D721Med (cell line): Measurements from ENCODE around the gene CLEC1A.

ENCODE experiments used
- DNase-seq: peaks from one replicate; pipeline ENCODE4 v3.0.0; 2011; ENCODE audit warnings: low spot score; ENCODE audit not compliant: insufficient read length
- FAIRE-seq: peaks from 2 replicates; lab custom pipeline; 2011; peaks lifted over from hg19 to GRCh38; lab: Jason Lieb, UNC
- TF ChIP-seq, protein P1 (sequence below): IDR thresholded peaks from 2 replicates; pipeline ENCODE4 v1.5.1; 2012; ENCODE audit warnings: mild to moderate bottlenecking, control low read depth; ENCODE audit not compliant: insufficient read depth; ENCODE audit errors: missing control alignments

The CLEC1A gene

DNA sequence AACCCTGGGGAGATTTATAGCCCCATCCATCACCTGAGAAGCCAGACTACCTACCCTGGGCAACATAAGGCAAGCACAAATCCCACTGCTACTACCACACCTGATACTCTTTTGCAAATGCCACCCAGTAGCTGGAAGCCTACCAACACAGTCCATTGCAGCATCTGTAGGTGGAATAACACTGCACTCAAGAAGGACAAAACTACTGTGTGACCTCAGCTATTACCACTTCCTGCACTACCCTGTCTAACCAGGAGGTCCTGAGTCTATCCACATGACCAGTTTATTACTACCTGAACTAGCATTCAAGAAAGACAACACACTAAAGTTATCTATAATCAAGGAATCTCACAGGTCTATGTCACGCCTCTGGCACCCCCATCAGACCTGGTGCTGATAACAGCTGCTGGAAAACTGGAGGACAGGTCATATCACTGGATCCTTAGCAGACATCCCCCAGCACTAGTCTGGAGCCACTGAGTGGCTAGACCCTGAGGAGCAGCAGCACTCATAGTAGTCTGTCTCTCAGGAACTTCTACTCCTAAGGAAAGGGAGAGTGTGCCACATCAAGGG lies 2.9 kb upstream of the CLEC1A start:
- FAIRE-seq (no peak), DNase-seq (no peak)
- TF ChIP-seq, protein P1, sequence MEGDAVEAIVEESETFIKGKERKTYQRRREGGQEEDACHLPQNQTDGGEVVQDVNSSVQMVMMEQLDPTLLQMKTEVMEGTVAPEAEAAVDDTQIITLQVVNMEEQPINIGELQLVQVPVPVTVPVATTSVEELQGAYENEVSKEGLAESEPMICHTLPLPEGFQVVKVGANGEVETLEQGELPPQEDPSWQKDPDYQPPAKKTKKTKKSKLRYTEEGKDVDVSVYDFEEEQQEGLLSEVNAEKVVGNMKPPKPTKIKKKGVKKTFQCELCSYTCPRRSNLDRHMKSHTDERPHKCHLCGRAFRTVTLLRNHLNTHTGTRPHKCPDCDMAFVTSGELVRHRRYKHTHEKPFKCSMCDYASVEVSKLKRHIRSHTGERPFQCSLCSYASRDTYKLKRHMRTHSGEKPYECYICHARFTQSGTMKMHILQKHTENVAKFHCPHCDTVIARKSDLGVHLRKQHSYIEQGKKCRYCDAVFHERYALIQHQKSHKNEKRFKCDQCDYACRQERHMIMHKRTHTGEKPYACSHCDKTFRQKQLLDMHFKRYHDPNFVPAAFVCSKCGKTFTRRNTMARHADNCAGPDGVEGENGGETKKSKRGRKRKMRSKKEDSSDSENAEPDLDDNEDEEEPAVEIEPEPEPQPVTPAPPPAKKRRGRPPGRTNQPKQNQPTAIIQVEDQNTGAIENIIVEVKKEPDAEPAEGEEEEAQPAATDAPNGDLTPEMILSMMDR = no peak

DNA sequence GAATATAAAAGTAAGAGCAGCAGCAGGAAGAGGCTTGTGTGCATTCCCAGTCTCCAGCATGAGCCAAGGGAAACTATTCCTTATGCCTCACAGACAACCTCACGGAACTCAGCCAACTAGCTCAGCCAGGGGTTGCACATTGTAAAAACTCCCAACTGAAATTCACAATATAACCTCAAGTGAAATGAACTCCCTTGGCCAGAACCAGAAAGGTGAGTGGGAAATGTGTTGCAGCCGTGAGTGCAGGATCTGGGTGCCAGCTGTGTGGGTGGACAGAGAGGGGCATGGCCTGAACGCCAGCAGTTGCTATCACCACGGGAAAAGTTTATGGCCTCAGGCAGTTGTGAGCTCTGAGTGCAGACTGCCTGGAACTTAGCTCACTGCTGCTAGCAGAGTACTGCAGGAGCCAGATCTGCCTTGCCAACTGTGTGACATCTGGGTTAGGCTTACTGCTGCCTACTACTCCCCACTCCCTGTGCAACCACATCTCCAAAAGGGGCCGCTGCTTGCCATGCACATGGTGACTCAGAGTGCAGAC lies 2.3 kb upstream of the CLEC1A start:
- TF ChIP-seq, protein P1 = no peak
- FAIRE-seq (no peak), DNase-seq (no peak)

GRCh38 chr12:10097521-10097920 lies 1.3 kb downstream of the CLEC1A start:
- no peak for DNase-seq
- FAIRE-seq = no peak
- TF ChIP-seq, protein P1 = no peak

DNA sequence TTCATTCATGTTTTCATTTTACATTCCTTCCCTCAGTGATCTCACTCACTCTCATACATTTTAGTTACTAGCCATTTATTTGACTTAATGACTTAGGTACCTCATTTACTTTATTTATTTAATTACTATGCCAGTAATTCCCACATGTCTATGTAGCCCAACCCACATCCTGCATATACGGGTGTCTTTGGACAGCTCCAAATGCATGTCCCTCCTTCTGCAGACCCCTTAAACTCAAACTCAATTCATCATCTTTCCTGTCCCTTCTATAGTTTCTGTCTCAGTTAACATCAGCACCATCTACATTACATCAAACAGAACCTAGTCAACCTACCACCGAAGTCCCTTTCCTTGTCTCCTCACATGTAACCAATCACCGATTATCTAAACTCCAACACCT lies 2.8 kb downstream of the CLEC1A start:
- DNase-seq (no peak), FAIRE-seq (no peak)
- TF ChIP-seq, protein P1 = no peak

- FAIRE-seq (no peak), DNase-seq (no peak)
Observed at GRCh38 chr12:10094646-10095395, 4.0 kb downstream of the CLEC1A start.

GRCh38 chr12:10088955-10089900 lies 9.6 kb downstream of the CLEC1A start:
- DNase-seq (no peak), FAIRE-seq (no peak)
- TF ChIP-seq, protein P1 = no peak

More at GRCh38 chr12:10094646-10095395, 4.0 kb downstream of the CLEC1A start:
- TF ChIP-seq, protein P1 = no peak
